ENCODE data around the gene TECPR1. TPM values are rescaled to one million over a fixed set of nuclear protein-coding genes. Genes with fewer than 3 reads are reported as not detected.
A peak's percentile ranks its signal among the peaks of the same experiment; 100 is the strongest.

The TECPR1 gene
- total RNA-seq, 5 donors from 2014 or later (not counting 1 experiment from before 2014, with no cell fraction given): 118 to 192 (median 162) TPM

- Mint-ChIP-seq H3K36me3 (peaks cover 30% of the 10 kb centered on the region), H3K27me3 (no peaks in the 10 kb centered on the region), H3K9me3 (no peaks in the 10 kb centered on the region), H3K4me1 (peaks cover 54 to 66% (median 60%) of the 10 kb centered on the region in 3 donors), H3K4me3 (peak overlapping the region; percentile 17 to 83 (median 17)), H3K27ac (peak overlapping the region; percentile 34 to 55)
- H3K9me3 ChIP-seq: no peaks in the 10 kb centered on the region
- peaks cover 31 to 40% of the 10 kb centered on the region in 2 experiments for H3K4me1 ChIP-seq (ENCODE audit: control insufficient read depth in 1 of 2, extremely low read depth in 1 of 2, insufficient read depth in 2 of 2, low read length in 2 of 2)
- 91% methylated on average over 6 of the region's 11 CpGs for WGBS (ENCODE audit: insufficient coverage)
- CTCF ChIA-PET: no interaction called here
- POLR2A ChIA-PET: no interaction called here
- DNase-seq (no peak), ATAC-seq (replicated peaks in 1 of 4) (no peak)
- H3K36me3 ChIP-seq (ENCODE audit: control insufficient read depth in 2 of 2, extremely low read depth in 1 of 2, insufficient read depth in 1 of 2, low read length in 1 of 2): peaks cover 16 to 31% of the 10 kb centered on the region in 2 donors
- no peak overlapping the region for H3K4me3 ChIP-seq (ENCODE audit: control insufficient read depth in 1 of 2, extremely low read depth in 1 of 2, low read length in 1 of 2)
- H3K27me3 ChIP-seq (replicated peaks in 1 of 2; ENCODE audit: control insufficient read depth in 2 of 2, extremely low read depth in 1 of 2, insufficient read depth in 2 of 2, low read length in 1 of 2): no peaks in the 10 kb centered on the region
- no peak overlapping the region for H3K27ac ChIP-seq (ENCODE audit: low read length)
Measured at GRCh38 chr7:98204670-98205069, 47.4 kb downstream of the TECPR1 start.

GRCh38 chr7:98203964-98204605 is 47.9 kb downstream of the TECPR1 start:
- H3K4me1 Mint-ChIP-seq: peaks cover 52 to 72% (median 60%) of the 10 kb centered on the region in 3 donors

GRCh38 chr7:98203261-98203963 is 48.6 kb downstream of the TECPR1 start:
- Histone ChIP-seq H3K27ac (ENCODE audit: low read length) (peak overlapping the region; percentile 30), H3K9me3 (no peaks in the 10 kb centered on the region), H3K4me1 (ENCODE audit: control insufficient read depth in 1 of 2, extremely low read depth in 1 of 2, insufficient read depth in 2 of 2, low read length in 2 of 2) (peaks cover 33 to 40% of the 10 kb centered on the region in 2 experiments), H3K27me3 (replicated peaks in 1 of 2; ENCODE audit: control insufficient read depth in 2 of 2, extremely low read depth in 1 of 2, insufficient read depth in 2 of 2, low read length in 1 of 2) (no peaks in the 10 kb centered on the region), H3K4me3 (ENCODE audit: control insufficient read depth in 1 of 2, extremely low read depth in 1 of 2, low read length in 1 of 2) (peak overlapping the region; percentile 12), H3K36me3 (ENCODE audit: control insufficient read depth in 2 of 2, extremely low read depth in 1 of 2, insufficient read depth in 1 of 2, low read length in 1 of 2) (peaks cover 16 to 31% of the 10 kb centered on the region in 2 donors)
- Mint-ChIP-seq H3K27me3 (no peaks in the 10 kb centered on the region), H3K27ac (peak overlapping the region; percentile 72 to 94), H3K36me3 (peaks cover 37% of the 10 kb centered on the region), H3K9me3 (peaks cover 0 to 6% (median 0%) of the 10 kb centered on the region in 3 donors), H3K4me3 (peak overlapping the region in 2 of 3 donors; percentile 28 to 83), H3K4me1 (peaks cover 54 to 72% (median 60%) of the 10 kb centered on the region in 3 donors)
- DNase-seq (no peak), ATAC-seq (replicated peaks in 1 of 4) (peak in 2 of 4 experiments; percentile 14 to 23)
- WGBS (ENCODE audit: insufficient coverage): 85% methylated on average over 18 of the region's 28 CpGs
- CTCF ChIA-PET: interaction anchor here in 1 of 2 donors (0.5 to 1.4 kb wide), 2 partner anchors 37 to 232 kb away, joined by 4 to 5 read pairs; no protein-coding TSS in a partner anchor
- POLR2A ChIA-PET: interaction anchor here (0.6 kb wide), 2 partner anchors 243 to 696 kb away, joined by 4 read pairs; no protein-coding TSS in a partner anchor

More at GRCh38 chr7:98203964-98204605, 47.9 kb downstream of the TECPR1 start:
- H3K36me3 ChIP-seq (ENCODE audit: control insufficient read depth in 2 of 2, extremely low read depth in 1 of 2, insufficient read depth in 1 of 2, low read length in 1 of 2): peaks cover 16 to 31% of the 10 kb centered on the region in 2 donors
- no peaks in the 10 kb centered on the region for H3K9me3 ChIP-seq
- Mint-ChIP-seq H3K9me3 (peaks cover 0 to 3% (median 0%) of the 10 kb centered on the region in 3 donors), H3K27ac (peak overlapping the region; percentile 72 to 73), H3K27me3 (no peaks in the 10 kb centered on the region), H3K4me3 (peak overlapping the region in 2 of 3 donors; percentile 28 to 83), H3K36me3 (peaks cover 34% of the 10 kb centered on the region)
- DNase-seq (no peak), ATAC-seq (replicated peaks in 1 of 4) (no peak)
- H3K4me3 ChIP-seq (ENCODE audit: control insufficient read depth in 1 of 2, extremely low read depth in 1 of 2, low read length in 1 of 2): no peak overlapping the region
- 100% methylated on average over 3 of the region's 18 CpGs for WGBS (ENCODE audit: insufficient coverage)
- CTCF ChIA-PET: interaction anchor here in 1 of 2 donors (0.5 kb wide), 1 partner anchor 233 kb away, joined by 5 read pairs; no protein-coding TSS in a partner anchor
- POLR2A ChIA-PET: no interaction called here
- H3K4me1 ChIP-seq (ENCODE audit: control insufficient read depth in 1 of 2, extremely low read depth in 1 of 2, insufficient read depth in 2 of 2, low read length in 2 of 2): peaks cover 33 to 40% of the 10 kb centered on the region in 2 experiments
- no peaks in the 10 kb centered on the region for H3K27me3 ChIP-seq (replicated peaks in 1 of 2; ENCODE audit: control insufficient read depth in 2 of 2, extremely low read depth in 1 of 2, insufficient read depth in 2 of 2, low read length in 1 of 2)
- no peak overlapping the region for H3K27ac ChIP-seq (ENCODE audit: low read length)

- H3K4me3 Mint-ChIP-seq: peak overlapping the region; percentile 71 to 83 (median 74)
- ChIA-PET POLR2A (interaction anchor here (0.6 kb wide), 2 partner anchors 242 to 695 kb away, joined by 4 read pairs; no protein-coding TSS in a partner anchor), CTCF (interaction anchor here in 1 of 2 donors (0.6 to 1.4 kb wide), 3 partner anchors 29 to 61 kb away, joined by 3 to 4 read pairs (median 3); no protein-coding TSS in a partner anchor)
- H3K27ac ChIP-seq (ENCODE audit: low read length): peak overlapping the region; percentile 30
- peaks cover 16 to 30% of the 10 kb centered on the region in 2 donors for H3K36me3 ChIP-seq (ENCODE audit: control insufficient read depth in 2 of 2, extremely low read depth in 1 of 2, insufficient read depth in 1 of 2, low read length in 1 of 2)
- peaks cover 33 to 40% of the 10 kb centered on the region in 2 experiments for H3K4me1 ChIP-seq (ENCODE audit: control insufficient read depth in 1 of 2, extremely low read depth in 1 of 2, insufficient read depth in 2 of 2, low read length in 2 of 2)
- H3K27me3 ChIP-seq (replicated peaks in 1 of 2; ENCODE audit: control insufficient read depth in 2 of 2, extremely low read depth in 1 of 2, insufficient read depth in 2 of 2, low read length in 1 of 2): no peaks in the 10 kb centered on the region
- DNase-seq: peak; percentile 35 to 77 (median 57)
- peaks cover 42% of the 10 kb centered on the region for H3K36me3 Mint-ChIP-seq
- no peaks in the 10 kb centered on the region for H3K27me3 Mint-ChIP-seq
- 4% methylated on average over 10 of the region's 15 CpGs for WGBS (ENCODE audit: insufficient coverage)
- ATAC-seq (replicated peaks in 1 of 4): peak; percentile 82 to 91 (median 90)
- H3K4me1 Mint-ChIP-seq: peaks cover 56 to 77% (median 60%) of the 10 kb centered on the region in 3 donors
- no peaks in the 10 kb centered on the region for H3K9me3 ChIP-seq
- H3K4me3 ChIP-seq (ENCODE audit: control insufficient read depth in 1 of 2, extremely low read depth in 1 of 2, low read length in 1 of 2): peak overlapping the region; percentile 1 to 12
- peak overlapping the region; percentile 82 to 94 for H3K27ac Mint-ChIP-seq
- H3K9me3 Mint-ChIP-seq: peaks cover 0 to 6% (median 0%) of the 10 kb centered on the region in 3 donors
Measured at GRCh38 chr7:98202367-98203195, 49.5 kb downstream of the TECPR1 start.

- ChIA-PET CTCF (no interaction called here), POLR2A (no interaction called here)
- Histone ChIP-seq H3K4me1 (ENCODE audit: control insufficient read depth in 1 of 2, extremely low read depth in 1 of 2, insufficient read depth in 2 of 2, low read length in 2 of 2) (peaks cover 33 to 39% of the 10 kb centered on the region in 2 experiments), H3K27me3 (replicated peaks in 1 of 2; ENCODE audit: control insufficient read depth in 2 of 2, extremely low read depth in 1 of 2, insufficient read depth in 2 of 2, low read length in 1 of 2) (no peaks in the 10 kb centered on the region), H3K27ac (ENCODE audit: low read length) (no peak overlapping the region), H3K36me3 (ENCODE audit: control insufficient read depth in 2 of 2, extremely low read depth in 1 of 2, insufficient read depth in 1 of 2, low read length in 1 of 2) (peaks cover 4 to 19% of the 10 kb centered on the region in 2 donors), H3K9me3 (no peaks in the 10 kb centered on the region), H3K4me3 (ENCODE audit: control insufficient read depth in 1 of 2, extremely low read depth in 1 of 2, low read length in 1 of 2) (no peak overlapping the region)
- Mint-ChIP-seq H3K9me3 (peaks cover 0 to 6% (median 0%) of the 10 kb centered on the region in 3 donors), H3K4me3 (peak overlapping the region in 1 of 3 donors; percentile 83), H3K27me3 (no peaks in the 10 kb centered on the region), H3K27ac (peak overlapping the region; percentile 36 to 94), H3K4me1 (peaks cover 54 to 67% (median 56%) of the 10 kb centered on the region in 3 donors), H3K36me3 (peaks cover 34% of the 10 kb centered on the region)
- 39% methylated on average over 4 of the region's 6 CpGs for WGBS (ENCODE audit: insufficient coverage)
- peak in 1 of 4 experiments; percentile 5 for ATAC-seq (replicated peaks in 1 of 4)
- DNase-seq: no peak
Measured at GRCh38 chr7:98200364-98200763, 51.7 kb downstream of the TECPR1 start.

Measured in T-cell (primary cell).